B cell (primary cell): Measurements from ENCODE around the gene MRPL28. TPM values are rescaled to one million over a fixed set of nuclear protein-coding genes. Genes with fewer than 3 reads are reported as not detected.

ENCODE experiments used
- ATAC-seq: fragments of 200-7000 bp; cut with Tn5 transposase; one replicate; pipeline ENCODE4 v1.10.0; 2021; ENCODE audit warnings: low read depth, mild to moderate bottlenecking, moderate number of reproducible peaks, moderate library complexity
- CTCF ChIA-PET: fragments of 350-600 bp; sonication (Branson Sonifier 250); formaldehyde crosslinking; loops from one replicate; lab custom pipeline; 2021; ENCODE audit warnings: antibody characterized with exemption, inconsistent platforms; lab: Charles Lee
- POLR2A ChIA-PET: fragments of 350-600 bp; sonication (Branson Sonifier 250); formaldehyde crosslinking; loops from one replicate; lab custom pipeline; 2021; ENCODE audit warnings: antibody characterized with exemption; lab: Charles Lee
- DNase-seq: peaks from one replicate; pipeline ENCODE4 v3.0.0; 2013
- H2AFZ ChIP-seq: 2 replicates; pipeline ENCODE4 v1.6.1; 2012; ENCODE audit warnings: mild to moderate bottlenecking, low read depth, low read length; ENCODE audit not compliant: insufficient read depth, poor library complexity, severe bottlenecking
- H3K27ac ChIP-seq, 2 donors: 1 replicate in 1 of 2; 2 replicates in 1 of 2; pipeline ENCODE4 v1.5.1; 2012 to 2013; ENCODE audit warnings: low read length in 2 of 2, mild to moderate bottlenecking in 2 of 2, moderate library complexity in 1 of 2
- H3K27me3 ChIP-seq, 4 experiments: fragments of 200-600 bp in 1 of 4; sonication (generic) in 1 of 4; replicated peaks in 1 of 4; 1 replicate in 2 of 4; 2 replicates in 2 of 4; pipeline versions ENCODE4 v1.6.1 to v1.7.0; 2013 to 2016; ENCODE audit warnings: low read length in 3 of 4, mild to moderate bottlenecking in 2 of 4, mixed read lengths in 1 of 4, moderate library complexity in 1 of 4; ENCODE audit not compliant: insufficient read depth in 4 of 4, control insufficient read depth in 3 of 4; ENCODE audit errors: control extremely low read depth in 1 of 4
- H3K36me3 ChIP-seq, 2 experiments: replicated peaks in 1 of 2; 1 replicate in 1 of 2; 2 replicates in 1 of 2; pipeline versions ENCODE4 v1.6.1 to v1.7.1; 2013; ENCODE audit warnings: low read length in 1 of 2; ENCODE audit not compliant: insufficient read depth in 2 of 2, control insufficient read depth in 1 of 2; ENCODE audit errors: control extremely low read depth in 1 of 2, extremely low read depth in 1 of 2
- H3K4me1 ChIP-seq, 2 donors: fragments of 200-600 bp in 1 of 2; sonication (generic) in 1 of 2; 1 replicate in 1 of 2; 2 replicates in 1 of 2; pipeline versions ENCODE4 v1.5.1 to v1.6.1; 2013 to 2017; ENCODE audit warnings: low read length in 2 of 2; ENCODE audit not compliant: control insufficient read depth in 2 of 2, insufficient read depth in 2 of 2
- H3K4me2 ChIP-seq: replicated peaks from 2 replicates; pipeline ENCODE3; 2012; ENCODE audit warnings: mild to moderate bottlenecking, low read depth, low read length; ENCODE audit not compliant: poor library complexity, severe bottlenecking
- H3K4me3 ChIP-seq, 5 experiments: fragments of 200-600 bp in 1 of 5; sonication (generic) in 1 of 5; 1 replicate in 3 of 5; 2 replicates in 2 of 5; pipeline versions ENCODE4 v1.5.1 to v1.7.0; 2011 to 2016; ENCODE audit warnings: low read length in 4 of 5, mild to moderate bottlenecking in 4 of 5, low read depth in 2 of 5, control low read depth in 1 of 5, moderate library complexity in 1 of 5; ENCODE audit not compliant: insufficient read depth in 1 of 5; ENCODE audit errors: control extremely low read depth in 1 of 5, extremely low read depth in 1 of 5
- H3K79me2 ChIP-seq: fragments of 200-600 bp; sonication (generic); one replicate; pipeline ENCODE4 v1.6.0; 2016; ENCODE audit warnings: low read length; ENCODE audit not compliant: control insufficient read depth, insufficient read depth
- H3K9ac ChIP-seq: fragments of 200-600 bp; sonication (generic); 2 replicates; pipeline ENCODE4 v1.6.1; 2017; ENCODE audit warnings: mild to moderate bottlenecking, low read length, moderate library complexity
- H3K9me3 ChIP-seq, 3 donors: one replicate each; pipeline versions ENCODE4 v1.6.1 to v1.7.1; 2013; ENCODE audit warnings: low read length in 2 of 3; ENCODE audit not compliant: control insufficient read depth in 2 of 3, insufficient read depth in 1 of 3; ENCODE audit errors: control extremely low read depth in 1 of 3
- H4K20me1 ChIP-seq: 2 replicates; pipeline ENCODE4 v1.6.0; 2012; ENCODE audit warnings: mild to moderate bottlenecking, low read length; ENCODE audit not compliant: insufficient read depth, control insufficient read depth, poor library complexity, severe bottlenecking
- H3K27ac Mint-ChIP-seq: one replicate; pipeline ENCODE4 v1.8.0; 2021; ENCODE audit warnings: mixed read lengths
- H3K27me3 Mint-ChIP-seq: one replicate; pipeline ENCODE4 v1.8.0; 2021; ENCODE audit warnings: mixed read lengths
- H3K4me1 Mint-ChIP-seq: one replicate; pipeline ENCODE4 v1.8.0; 2021; ENCODE audit warnings: mixed read lengths
- H3K4me3 Mint-ChIP-seq: one replicate; pipeline ENCODE4 v1.8.0; 2021; ENCODE audit warnings: mixed read lengths
- H3K9me3 Mint-ChIP-seq: one replicate; pipeline ENCODE4 v1.8.0; 2022; ENCODE audit warnings: mixed read lengths; ENCODE audit not compliant: insufficient read depth
- EZH2 ChIP-seq: IDR thresholded peaks from 2 replicates; pipeline ENCODE4 v1.6.1; 2012; ENCODE audit warnings: borderline replicate concordance, low read depth, mild to moderate bottlenecking, moderate library complexity, low read length; ENCODE audit not compliant: insufficient read depth, poor library complexity, severe bottlenecking
- WGBS: methylation state at CpG from one replicate; pipeline ENCODE4 v1.1.5; 2013; ENCODE audit warnings: missing lambda C conversion rate; ENCODE audit not compliant: insufficient coverage; 5-methylcytosine and 5-hydroxymethylcytosine counted together
- intact Hi-C: fragments of 100-400 bp; cut with micrococcal nuclease; formaldehyde crosslinking; loops from one replicate; pipeline ENCODE4 v1.10.0; 2022
- polyA plus RNA-seq: library from polyadenylated mRNA; depleted of rRNA; stranded (reverse); fragments of >200 nt; gene quantifications from 2 replicates; pipeline ENCODE4 v1.2.3, GENCODE V29; 2012
- total RNA-seq, 2 donors: library from RNA; stranded (reverse); fragments of 120-200 nt in 1 of 2; gene quantifications; 1 replicate in 1 of 2; 2 replicates in 1 of 2; pipeline versions ENCODE4 v1.2.3 to v1.2.4, GENCODE V29; 2013 to 2022
- TF ChIP-seq, protein P1 (sequence below): fragments of 200-600 bp; IDR thresholded peaks from one replicate; pipeline ENCODE4 v1.8.0; 2022; ENCODE audit warnings: antibody characterized with exemption, mild to moderate bottlenecking

Gene MRPL28
- total and polyA plus RNA-seq, 2 donors (not counting 1 experiment from before 2014, with no cell fraction given) = 44.3 to 67.7 TPM

DNA sequence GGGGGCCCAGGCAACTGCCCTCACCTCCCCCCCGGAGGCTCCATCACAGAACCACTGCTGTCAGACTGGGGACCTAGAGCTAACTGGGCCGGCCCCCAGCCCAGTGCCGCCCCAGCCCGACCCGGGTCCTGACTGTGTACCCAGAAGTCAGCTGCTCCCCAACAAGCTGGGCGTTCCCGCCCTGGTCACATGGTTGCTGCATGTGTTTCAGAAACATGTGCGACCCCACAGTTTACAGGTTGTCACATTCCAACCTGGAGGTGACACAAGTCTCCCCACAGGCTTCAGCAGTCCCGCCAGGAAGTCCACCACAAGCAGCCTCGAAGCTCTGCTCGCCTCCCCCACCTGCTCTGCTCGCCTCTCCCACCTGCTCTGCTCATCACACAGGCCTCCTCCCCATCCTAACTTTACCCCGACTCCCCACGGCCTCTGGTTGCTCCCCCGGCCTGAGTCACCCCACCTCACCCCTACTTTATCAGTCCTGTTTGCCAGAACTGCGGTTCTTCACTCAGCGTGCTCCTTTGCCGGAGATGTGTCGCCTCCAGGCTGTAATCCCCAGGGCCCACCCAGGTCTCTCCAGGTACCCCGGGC lies 968 bp downstream of the MRPL28 start:
- no peaks in the 10 kb centered on the region for H3K79me2 ChIP-seq
- no peak overlapping the region for H3K4me3 ChIP-seq
- peak overlapping the region; percentile 22 for H3K4me2 ChIP-seq
- Mint-ChIP-seq H3K27me3 (no peaks in the 10 kb centered on the region), H3K4me3 (peak overlapping the region; percentile 54), H3K4me1 (peaks cover 17% of the 10 kb centered on the region), H3K27ac (peak overlapping the region; percentile 37), H3K9me3 (no peaks in the 10 kb centered on the region)
- H4K20me1 ChIP-seq = no peaks in the 10 kb centered on the region
- peaks cover 0 to 3% (median 0%) of the 10 kb centered on the region in 4 experiments for H3K27me3 ChIP-seq
- no peak overlapping the region for H3K9ac ChIP-seq
- ATAC-seq (no peak), DNase-seq (no peak)
- H2AFZ ChIP-seq = no peak overlapping the region
- H3K36me3 ChIP-seq = peaks cover 0 to 42% of the 10 kb centered on the region in 2 experiments
- intact Hi-C loops = no loop called here
- TF ChIP-seq, protein P1, sequence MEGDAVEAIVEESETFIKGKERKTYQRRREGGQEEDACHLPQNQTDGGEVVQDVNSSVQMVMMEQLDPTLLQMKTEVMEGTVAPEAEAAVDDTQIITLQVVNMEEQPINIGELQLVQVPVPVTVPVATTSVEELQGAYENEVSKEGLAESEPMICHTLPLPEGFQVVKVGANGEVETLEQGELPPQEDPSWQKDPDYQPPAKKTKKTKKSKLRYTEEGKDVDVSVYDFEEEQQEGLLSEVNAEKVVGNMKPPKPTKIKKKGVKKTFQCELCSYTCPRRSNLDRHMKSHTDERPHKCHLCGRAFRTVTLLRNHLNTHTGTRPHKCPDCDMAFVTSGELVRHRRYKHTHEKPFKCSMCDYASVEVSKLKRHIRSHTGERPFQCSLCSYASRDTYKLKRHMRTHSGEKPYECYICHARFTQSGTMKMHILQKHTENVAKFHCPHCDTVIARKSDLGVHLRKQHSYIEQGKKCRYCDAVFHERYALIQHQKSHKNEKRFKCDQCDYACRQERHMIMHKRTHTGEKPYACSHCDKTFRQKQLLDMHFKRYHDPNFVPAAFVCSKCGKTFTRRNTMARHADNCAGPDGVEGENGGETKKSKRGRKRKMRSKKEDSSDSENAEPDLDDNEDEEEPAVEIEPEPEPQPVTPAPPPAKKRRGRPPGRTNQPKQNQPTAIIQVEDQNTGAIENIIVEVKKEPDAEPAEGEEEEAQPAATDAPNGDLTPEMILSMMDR = no peak
- no peak for TF ChIP-seq EZH2
- WGBS = 92% methylated on average over 20 of the region's 20 CpGs
- H3K9me3 ChIP-seq = no peaks in the 10 kb centered on the region
- peaks cover 6 to 18% of the 10 kb centered on the region in 2 donors for H3K4me1 ChIP-seq
- ChIA-PET POLR2A (interaction anchor here (1.2 kb wide), 1 partner anchor 56 kb away, joined by 3 read pairs; the partner anchor contains the start of gene RAB11FIP3), CTCF (no interaction called here)
- no peak overlapping the region for H3K27ac ChIP-seq

DNA sequence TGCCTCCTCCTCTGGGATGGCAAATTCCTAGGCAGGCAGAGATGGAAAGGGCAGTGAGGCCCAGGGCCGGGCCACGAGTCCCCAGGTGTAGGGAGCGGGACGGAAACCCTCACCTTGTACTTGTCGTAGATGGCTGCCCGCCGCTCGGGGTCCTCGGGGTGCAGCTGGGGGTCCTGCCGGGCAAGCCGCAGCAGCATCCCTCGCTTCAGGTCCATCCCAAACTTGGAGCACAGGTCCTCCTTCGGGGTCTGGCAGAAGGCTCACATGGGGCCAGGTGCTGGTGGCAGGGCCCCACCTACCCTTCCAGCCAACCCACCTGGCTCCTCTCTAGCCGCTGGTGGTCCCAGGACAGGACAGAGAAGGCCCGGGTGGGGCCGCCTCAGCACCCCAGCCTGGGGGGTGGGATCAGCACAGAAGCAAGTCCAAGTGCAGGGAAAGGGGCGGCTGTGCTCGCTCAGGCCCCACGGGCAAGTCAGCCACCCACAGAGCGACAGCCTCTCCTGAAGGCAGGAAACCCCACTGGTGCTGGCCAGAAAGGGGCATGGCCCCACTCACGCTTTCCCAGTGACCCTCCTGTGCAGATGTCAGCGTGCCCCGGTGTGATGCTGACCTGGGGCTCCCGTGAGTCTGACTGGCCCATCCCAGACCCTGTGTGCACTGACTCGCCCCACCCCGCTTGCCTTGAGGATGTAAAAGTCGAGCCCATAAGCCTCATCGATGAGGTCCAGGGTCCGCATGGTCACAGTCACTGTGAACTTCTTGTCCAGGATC lies 1.8 kb downstream of the MRPL28 start:
- ATAC-seq = no peak
- Mint-ChIP-seq H3K4me1 (peaks cover 17% of the 10 kb centered on the region), H3K27me3 (no peaks in the 10 kb centered on the region), H3K27ac (no peak overlapping the region), H3K4me3 (no peak overlapping the region), H3K9me3 (no peaks in the 10 kb centered on the region)
- no peak overlapping the region for H3K27ac ChIP-seq
- 96% methylated on average over 29 of the region's 29 CpGs for WGBS
- intact Hi-C loops = no loop called here
- no peaks in the 10 kb centered on the region for H3K79me2 ChIP-seq
- no peaks in the 10 kb centered on the region for H3K9me3 ChIP-seq
- CTCF ChIA-PET = no interaction called here
- TF ChIP-seq EZH2 = no peak
- TF ChIP-seq, protein P1 = no peak
- no peak overlapping the region for H2AFZ ChIP-seq
- no peak for DNase-seq
- peaks cover 6 to 18% of the 10 kb centered on the region in 2 donors for H3K4me1 ChIP-seq
- no peak overlapping the region for H3K4me3 ChIP-seq
- H3K4me2 ChIP-seq = no peak overlapping the region
- H3K36me3 ChIP-seq = peaks cover 0 to 37% of the 10 kb centered on the region in 2 experiments
- H4K20me1 ChIP-seq = no peaks in the 10 kb centered on the region
- H3K27me3 ChIP-seq = peaks cover 0 to 6% (median 0%) of the 10 kb centered on the region in 4 experiments
- H3K9ac ChIP-seq = no peak overlapping the region
- POLR2A ChIA-PET = no interaction called here
